NCI-H526 (cell line): ENCODE results near the gene FAM9A.

Source experiments
- DNase-seq, 2 experiments: peaks; one replicate each; lab custom pipeline; 2025; lab: John Stamatoyannopoulos, UW

FAM9A gene

GRCh38 chrX:8801041-8801599 lies at the start of gene FAM9A:
Gene FAM9A, minus strand, starts transcription at chrX:8801383. Its CDS starts 1,212 bp downstream, at chrX:8800171.
- no peak for DNase-seq

GRCh38 chrX:8850478-8850877 lies 49.3 kb upstream of the FAM9A start:
- no peak for DNase-seq

GRCh38 chrX:8849945-8850344 lies 48.8 kb upstream of the FAM9A start:
- no peak for DNase-seq

- DNase-seq, result no peak
Observed at GRCh38 chrX:8849458-8849857, 48.3 kb upstream of the FAM9A start.

- DNase-seq, result no peak
Observed at GRCh38 chrX:8848911-8849310, 47.7 kb upstream of the FAM9A start.

- DNase-seq, result no peak
Observed at GRCh38 chrX:8848441-8848840, 47.3 kb upstream of the FAM9A start.

GRCh38 chrX:8847360-8847759 lies 46.2 kb upstream of the FAM9A start:
- no peak for DNase-seq

DNA sequence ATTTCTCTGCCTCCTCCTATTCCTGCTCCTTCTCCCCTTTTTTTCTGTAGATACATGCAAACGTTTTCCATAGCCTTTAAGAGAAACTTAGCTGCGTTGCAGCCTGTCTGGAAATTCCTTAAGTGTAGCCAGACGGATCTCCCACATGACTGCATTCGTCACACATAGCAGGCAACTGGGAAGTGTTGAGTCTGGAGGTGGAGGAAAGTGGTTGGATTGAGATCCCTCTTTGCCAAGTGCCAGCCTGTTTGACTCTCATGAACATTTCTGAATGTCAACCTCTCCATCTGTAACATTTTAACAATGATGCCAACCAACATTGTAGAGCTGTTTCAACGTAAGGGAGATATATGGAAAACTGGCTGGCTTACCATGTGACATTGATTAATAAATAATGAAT lies 45.1 kb upstream of the FAM9A start:
- DNase-seq, result no peak

GRCh38 chrX:8845469-8845868 lies 44.3 kb upstream of the FAM9A start:
- DNase-seq, result no peak

DNA sequence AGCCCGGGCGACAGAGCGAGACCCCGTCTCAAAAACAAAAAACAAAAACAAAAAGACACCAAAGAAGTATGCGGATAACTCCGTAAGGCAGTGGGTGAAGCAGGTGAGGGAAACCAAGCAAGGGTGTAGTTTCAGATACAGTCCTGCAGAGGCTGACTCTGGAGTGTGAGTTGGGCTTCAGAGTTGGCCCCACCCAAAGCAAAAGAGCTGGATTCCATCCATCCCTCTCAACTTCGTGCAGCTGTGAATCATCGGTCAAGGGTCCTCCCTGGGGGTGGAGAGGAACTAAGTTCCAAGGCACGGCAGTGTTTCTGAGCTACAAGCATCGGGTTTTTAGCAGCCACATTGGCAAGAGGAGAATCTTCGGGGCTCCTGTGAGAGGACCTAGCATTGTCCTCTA lies 43.9 kb upstream of the FAM9A start:
- DNase-seq, result no peak

GRCh38 chrX:8844157-8844556 lies 43.0 kb upstream of the FAM9A start:
- DNase-seq, result no peak

DNA sequence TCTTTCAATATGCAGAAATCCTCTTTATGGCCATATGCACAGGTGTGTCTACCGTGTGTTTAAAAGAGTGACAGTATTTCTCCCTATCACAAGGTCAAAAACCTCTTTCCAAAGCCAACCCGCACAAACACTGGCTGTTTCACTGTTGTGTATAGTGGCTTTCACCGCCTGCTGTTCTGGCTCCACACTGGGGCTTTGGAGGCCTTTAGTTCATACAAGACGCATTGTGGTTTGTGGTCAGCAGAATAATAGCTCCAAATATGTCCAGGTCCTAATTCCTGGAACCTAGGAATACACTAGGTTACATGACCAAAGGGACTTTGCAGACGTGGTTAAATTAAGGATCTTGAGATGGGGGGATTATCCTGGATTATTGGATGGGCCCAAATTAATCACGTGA lies 40.7 kb upstream of the FAM9A start:
- peak in 1 of 2 experiments; percentile 41 for DNase-seq

GRCh38 chrX:8834392-8834791 lies 33.2 kb upstream of the FAM9A start:
- no peak for DNase-seq

- DNase-seq, result no peak
Observed at GRCh38 chrX:8832582-8833378, 31.6 kb upstream of the FAM9A start.

GRCh38 chrX:8823698-8824097 lies 22.5 kb upstream of the FAM9A start:
- DNase-seq, result no peak

- DNase-seq, result no peak
Observed at GRCh38 chrX:8822002-8822401, 20.8 kb upstream of the FAM9A start.

DNA sequence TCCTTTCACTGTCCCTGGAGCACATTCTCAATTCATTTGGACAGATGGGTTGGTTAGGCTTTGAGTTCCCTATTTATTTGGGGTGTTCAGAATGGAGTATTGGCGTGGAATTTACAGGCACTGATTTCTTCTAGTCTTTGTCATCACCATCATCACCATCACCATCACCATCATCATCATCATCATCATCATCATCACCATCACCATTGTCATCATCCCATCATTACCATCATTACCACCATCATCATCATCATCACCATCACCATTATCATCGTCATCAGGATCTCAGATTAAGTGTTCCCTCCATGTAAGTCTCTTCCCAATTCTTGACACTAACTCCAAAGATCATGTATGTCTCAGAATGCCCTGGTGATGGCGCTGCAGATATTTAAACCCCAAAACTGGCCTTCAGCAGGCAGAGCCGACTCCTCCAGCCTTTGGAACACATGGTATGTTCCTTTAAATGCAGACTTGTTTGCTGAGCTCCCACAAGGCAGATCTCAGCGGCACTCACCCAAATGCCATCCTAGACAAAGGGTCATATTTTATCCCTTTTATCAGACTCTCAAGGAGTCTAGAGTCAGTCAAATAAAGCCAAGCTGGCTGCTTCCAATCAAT lies 19.8 kb upstream of the FAM9A start:
- DNase-seq, result peak; percentile 13 to 56

DNA sequence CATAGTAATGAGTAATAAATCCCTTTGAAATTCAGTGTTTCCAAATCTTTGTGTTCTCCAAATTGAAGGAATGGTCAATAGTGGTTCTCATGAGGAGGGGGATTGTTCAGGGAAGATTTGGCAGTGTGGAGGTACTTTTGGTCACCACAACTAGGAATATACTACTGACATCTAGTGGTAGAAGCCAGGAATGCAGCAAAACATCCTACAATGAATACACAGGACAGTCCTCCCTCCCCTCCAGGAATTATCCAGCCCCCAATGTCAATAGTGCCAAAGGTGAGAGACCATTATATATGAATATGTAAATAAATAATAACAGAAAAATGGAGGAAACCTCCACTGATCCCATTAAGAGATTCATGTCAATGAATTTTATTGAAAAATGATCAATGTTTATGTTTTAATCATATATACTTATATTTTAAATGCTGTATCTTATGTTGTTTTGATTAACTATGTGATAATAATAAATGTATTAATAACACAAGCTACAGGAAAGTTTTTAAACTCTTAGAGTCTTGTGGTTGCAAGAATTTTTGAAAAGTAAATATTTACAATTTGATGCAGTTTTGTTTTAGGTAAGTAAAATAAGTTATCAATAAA lies 14.4 kb upstream of the FAM9A start:
- DNase-seq, result peak; percentile 47 to 85

GRCh38 chrX:8813036-8813435 lies 11.9 kb upstream of the FAM9A start:
- DNase-seq, result no peak

DNA sequence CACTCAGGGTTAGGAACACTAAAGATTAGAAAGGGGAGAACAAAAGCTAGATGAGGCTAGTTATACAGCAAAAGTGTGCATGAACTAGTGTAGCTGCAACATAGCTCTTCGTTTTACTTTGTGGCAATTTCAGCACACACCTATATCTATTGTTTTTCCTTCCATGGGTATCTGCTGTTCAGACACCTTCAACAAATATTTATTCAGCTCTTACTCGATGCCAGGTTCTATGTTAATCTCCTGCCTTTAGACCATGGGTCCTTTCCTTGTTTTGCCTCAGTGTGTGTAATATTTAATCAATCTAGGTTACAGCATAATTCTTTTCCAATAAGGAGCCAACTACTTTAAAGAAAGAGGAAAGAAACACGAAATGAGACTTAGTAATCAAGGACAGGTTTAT lies 10.4 kb upstream of the FAM9A start:
- DNase-seq, result no peak

GRCh38 chrX:8808661-8809060 lies 7.5 kb upstream of the FAM9A start:
- no peak for DNase-seq

- no peak for DNase-seq
Observed at GRCh38 chrX:8805974-8806373, 4.8 kb upstream of the FAM9A start.

GRCh38 chrX:8805046-8805445 lies 3.9 kb upstream of the FAM9A start:
- DNase-seq, result no peak
